Renal cortical epithelial cell (primary cell): ENCODE measurements around the gene MC1R. TPM values are rescaled to one million over a fixed set of nuclear protein-coding genes. Genes with fewer than 3 reads are reported as not detected.
A peak's percentile ranks its signal among the peaks of the same experiment; 100 is the strongest.
"Not testable (repeated sequence)": the region's sequence is repeated elsewhere in the genome, so short reads cannot be mapped to it uniquely, and the experiment has no call there.

Source experiments
- DNase-seq: peaks from one replicate; pipeline ENCODE4 v3.0.0-alpha.2; 2011; ENCODE audit warnings: low read depth
- total RNA-seq: library from RNA; depleted of rRNA; stranded (reverse); fragments of >200 nt; gene quantifications from 2 replicates; pipeline ENCODE4 v1.2.3, GENCODE V29; 2014

MC1R gene
- total RNA-seq, 1 donor from 2014 or later: 9.3 TPM

DNA sequence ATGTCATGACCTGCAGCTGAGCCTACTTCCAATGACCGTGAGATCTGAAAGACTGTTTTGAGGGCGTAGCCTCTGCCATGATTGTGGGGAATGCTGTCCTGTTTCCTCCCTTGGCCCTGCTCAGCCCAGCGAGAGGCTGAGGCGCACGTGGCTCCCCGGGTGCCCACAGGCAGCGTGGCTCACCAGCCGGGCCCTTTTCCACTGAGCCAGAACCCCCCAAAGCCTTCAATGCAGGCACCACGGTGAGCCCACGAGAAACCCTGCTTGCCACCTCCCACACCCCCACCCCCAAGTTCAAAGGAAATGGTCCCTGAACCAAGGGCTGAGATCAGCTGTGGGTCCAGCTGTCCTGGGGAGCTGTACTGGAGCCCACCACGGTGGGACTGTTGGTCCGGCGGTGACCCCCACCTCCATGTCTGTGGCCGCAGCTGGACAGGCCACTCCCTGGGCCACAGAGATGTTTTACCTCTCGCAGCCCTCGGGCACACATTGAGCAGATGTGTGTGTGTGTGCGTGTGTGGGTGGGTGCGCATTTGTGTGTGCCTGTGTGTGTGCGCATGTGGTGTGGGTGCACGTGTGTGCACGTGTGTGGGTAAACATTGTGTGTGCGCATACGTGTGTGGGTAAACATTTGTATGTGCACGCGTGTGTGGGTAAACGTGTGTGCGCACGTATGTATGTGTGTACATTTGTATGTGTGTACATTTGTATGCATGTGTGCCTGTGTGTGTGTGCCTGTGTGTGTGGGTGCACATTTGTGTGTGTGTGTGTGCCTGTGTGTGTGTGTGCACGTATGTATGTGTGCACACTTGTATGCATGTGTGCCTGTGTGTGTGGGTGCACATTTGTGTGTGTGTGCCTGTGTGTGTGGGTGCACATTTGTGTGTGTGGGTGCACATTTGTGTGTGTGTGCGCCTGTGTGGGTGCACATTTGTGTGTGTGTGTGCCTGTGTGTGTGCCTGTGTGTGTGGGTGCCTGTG lies 5.0 kb upstream of the MC1R start:
- DNase-seq: no peak

DNA sequence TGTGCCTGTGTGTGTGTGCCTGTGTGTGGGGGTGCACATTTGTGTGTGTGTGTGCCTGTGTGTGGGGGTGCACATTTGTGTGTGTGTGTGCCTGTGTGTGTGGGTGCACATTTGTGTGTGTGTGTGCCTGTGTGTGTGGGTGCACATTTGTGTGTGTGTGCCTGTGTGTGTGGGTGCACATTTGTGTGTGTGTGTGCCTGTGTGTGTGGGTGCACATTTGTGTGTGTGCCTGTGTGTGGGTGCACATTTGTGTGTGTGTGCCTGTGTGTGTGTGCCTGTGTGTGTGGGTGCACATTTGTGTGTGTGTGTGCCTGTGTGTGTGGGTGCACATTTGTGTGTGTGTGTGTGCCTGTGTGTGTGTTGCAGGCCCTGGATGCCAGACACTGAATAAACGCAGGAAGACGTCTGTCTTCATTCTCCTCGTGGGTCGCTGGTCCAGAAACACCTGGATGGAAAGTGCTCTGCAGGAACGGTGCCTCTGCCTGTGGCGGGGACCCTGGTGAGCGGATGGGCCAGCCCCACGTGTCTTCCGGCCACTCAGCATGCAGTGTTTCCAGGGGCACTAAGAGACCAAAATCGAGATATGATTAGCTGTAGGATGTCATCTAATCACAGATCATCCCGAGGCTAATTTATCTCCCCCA lies 3.9 kb upstream of the MC1R start:
- not testable (repeated sequence) for DNase-seq

DNA sequence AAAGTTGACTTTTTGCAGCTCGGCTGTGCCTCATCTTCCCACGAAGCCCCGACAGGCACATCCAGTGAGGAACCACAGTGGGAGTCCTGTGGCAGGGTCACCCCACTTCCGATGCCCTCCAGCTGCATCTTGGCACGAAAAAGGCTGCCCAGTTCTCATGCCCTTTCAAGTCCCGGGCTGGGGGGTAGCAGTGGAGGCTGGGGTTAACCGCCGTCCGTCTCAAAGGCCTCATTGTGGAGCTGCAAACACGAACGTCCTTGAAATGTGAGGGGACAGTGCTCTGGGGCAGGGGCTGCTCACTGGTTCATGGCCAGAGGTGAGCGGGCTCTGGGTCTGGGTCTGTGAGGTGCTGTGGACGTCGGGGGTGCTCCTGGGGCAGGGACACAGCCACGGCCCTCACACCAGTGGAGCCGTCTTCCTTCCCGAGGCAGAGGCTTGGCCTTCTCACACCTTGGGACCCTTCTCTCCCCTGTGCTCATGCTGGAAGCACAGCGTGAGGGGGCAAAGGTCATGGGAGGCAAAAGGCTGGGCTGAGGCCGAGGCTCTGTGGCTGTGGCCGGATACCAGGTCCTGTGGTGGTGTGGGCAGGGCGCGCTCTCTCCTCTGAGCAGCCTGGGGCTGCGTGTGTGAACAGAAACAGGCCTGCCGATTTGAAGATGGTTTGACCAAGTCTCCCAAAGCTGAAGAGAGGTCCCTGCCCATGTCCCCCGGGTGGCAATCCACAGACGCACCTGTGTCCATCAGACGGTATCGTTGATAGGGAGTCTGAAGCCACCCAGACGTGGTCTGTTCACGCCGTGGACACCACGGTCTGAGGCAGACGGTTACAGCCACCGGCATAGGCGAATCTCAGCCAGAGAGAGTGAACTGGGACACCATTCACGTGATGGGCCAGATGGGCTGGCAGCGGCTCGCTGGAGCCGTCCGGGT lies 3.1 kb upstream of the MC1R start:
- DNase-seq: no peak

DNA sequence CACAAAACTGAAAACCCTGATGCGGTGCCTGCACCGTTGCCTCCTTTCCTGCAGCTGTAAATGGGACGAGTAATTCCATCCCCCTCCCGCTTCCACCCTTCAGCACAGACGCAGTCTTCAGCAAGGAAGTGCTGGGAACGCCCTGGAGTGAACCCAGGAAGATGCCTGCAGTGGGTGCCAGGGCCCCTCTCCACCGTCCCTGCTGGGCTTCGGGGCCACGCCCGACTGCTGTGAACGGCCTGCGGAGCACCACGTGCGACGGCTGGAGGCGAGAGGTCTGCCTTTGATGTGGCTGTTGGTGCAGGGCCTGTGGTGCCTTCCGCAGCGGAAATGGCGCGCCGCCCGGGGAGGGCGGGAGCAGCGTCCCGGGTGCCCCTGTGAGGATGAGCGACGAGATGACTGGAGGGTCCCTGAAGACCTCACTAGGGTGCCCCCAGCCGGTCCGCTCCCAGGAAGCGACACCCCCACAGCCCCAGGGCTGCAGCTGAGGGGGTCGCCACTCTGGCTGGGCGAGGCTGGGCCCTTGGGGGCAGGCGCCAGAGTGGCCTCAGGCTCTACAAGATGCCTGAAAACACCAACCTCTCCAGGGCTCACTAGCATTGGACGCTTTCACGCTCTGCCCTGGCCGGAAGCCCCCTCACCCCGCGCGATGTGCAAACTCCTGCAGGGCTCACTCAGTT lies 749 bp upstream of the MC1R start:
- DNase-seq: peak; percentile 83

DNA sequence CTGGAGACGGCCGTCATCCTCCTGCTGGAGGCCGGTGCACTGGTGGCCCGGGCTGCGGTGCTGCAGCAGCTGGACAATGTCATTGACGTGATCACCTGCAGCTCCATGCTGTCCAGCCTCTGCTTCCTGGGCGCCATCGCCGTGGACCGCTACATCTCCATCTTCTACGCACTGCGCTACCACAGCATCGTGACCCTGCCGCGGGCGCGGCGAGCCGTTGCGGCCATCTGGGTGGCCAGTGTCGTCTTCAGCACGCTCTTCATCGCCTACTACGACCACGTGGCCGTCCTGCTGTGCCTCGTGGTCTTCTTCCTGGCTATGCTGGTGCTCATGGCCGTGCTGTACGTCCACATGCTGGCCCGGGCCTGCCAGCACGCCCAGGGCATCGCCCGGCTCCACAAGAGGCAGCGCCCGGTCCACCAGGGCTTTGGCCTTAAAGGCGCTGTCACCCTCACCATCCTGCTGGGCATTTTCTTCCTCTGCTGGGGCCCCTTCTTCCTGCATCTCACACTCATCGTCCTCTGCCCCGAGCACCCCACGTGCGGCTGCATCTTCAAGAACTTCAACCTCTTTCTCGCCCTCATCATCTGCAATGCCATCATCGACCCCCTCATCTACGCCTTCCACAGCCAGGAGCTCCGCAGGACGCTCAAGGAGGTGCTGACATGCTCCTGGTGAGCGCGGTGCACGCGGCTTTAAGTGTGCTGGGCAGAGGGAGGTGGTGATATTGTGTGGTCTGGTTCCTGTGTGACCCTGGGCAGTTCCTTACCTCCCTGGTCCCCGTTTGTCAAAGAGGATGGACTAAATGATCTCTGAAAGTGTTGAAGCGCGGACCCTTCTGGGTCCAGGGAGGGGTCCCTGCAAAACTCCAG lies 1.1 kb downstream of the MC1R start:
- DNase-seq: no peak

DNA sequence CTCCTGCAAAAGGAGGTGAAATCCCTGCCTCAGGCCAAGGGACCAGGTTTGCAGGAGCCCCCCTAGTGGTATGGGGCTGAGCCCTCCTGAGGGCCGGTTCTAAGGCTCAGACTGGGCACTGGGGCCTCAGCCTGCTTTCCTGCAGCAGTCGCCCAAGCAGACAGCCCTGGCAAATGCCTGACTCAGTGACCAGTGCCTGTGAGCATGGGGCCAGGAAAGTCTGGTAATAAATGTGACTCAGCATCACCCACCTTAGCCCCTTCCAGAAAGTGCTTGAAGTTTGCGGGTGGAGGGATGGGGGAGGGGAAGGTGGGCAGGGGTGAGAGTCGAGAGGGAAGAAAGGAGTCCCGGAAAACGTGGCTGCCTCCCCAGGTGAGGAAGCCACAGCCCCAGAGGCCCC lies 2.1 kb downstream of the MC1R start:
- peak; percentile 51 for DNase-seq

DNA sequence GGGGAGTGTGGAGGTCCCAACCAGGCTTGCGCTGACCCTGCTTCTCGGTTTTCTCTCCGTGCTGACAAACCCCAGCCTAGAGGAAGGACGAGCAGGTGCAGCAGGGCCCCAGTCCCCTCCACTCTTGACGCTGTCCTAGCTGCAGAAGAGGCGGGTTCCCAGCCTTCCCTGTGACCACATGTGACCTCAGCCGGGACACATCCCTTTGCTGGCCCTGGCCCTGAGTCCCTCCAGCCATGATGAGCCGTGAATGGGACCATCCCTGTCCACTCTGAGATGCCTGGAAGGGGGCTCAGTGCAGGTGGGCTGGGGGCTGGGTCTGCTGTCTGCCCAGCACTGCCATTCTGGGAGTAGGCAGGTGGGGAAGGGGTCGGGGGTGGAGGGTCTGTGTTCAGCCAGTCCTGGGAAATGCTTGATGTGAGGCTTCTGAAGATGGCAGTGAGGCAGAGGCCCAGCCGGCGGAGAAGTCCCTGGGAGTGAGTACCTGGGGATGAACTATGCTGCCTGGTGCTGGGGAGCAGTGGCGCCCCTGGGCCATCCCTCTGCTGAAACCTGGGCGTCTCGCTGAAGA lies 2.6 kb downstream of the MC1R start:
- no peak for DNase-seq

DNA sequence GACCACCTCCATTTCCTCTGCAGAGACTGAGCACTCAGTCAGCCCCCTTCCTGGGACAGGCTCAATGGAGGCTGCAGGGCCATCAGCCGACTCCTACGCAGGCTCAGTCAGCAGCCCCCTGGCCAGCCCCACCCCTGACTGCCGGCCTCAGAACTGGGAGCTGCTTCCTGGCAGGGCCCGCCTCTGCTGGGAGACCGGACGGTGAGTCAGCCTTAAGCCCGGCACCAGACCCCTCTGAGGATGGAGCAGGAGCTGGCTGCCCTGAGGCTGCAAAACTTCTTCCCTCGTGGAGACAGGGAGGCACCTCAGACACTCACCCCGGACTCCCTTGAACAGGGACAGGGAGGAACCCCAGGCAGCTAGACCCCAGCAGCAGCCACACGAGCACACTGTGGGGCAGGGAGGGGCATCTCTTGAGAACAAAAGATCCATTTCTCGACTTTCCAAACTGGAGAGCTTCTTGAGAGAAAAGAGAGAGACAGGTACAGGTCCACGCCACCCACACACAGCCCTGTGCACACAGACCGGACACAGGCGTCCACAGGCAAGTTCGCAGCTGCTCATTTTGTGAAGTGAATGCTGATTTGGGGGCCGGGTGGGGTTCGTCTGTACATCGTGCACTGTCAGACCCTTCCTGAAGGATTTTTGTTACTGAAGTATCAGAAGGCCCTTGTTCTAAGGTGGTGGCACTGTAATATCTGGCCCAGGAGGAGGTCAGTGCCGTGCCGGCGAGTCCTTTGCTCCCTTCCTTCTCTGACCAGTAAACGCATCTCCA lies 3.2 kb downstream of the MC1R start:
- peak; percentile 88 for DNase-seq

DNA sequence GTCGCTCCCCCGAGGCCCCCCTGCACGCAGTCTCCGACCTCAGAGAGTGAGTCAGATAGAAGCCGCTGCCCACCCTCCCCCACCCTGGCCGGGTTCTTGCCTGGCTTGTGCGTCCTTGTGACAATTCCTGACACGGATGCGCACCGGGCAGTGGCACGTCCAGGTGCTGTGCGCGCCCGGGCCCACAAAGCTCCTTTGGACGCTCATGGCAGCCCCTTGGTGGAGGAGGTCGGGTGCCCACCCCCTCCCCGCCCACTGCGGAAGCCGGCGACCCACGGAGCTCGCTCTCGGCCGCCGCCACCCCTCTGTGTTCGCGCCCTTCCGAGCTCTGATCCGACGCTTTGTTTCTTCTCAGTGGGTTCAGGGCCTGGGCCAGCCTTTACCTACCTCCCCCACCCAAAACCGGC lies 3.8 kb downstream of the MC1R start:
- DNase-seq: peak; percentile 82

DNA sequence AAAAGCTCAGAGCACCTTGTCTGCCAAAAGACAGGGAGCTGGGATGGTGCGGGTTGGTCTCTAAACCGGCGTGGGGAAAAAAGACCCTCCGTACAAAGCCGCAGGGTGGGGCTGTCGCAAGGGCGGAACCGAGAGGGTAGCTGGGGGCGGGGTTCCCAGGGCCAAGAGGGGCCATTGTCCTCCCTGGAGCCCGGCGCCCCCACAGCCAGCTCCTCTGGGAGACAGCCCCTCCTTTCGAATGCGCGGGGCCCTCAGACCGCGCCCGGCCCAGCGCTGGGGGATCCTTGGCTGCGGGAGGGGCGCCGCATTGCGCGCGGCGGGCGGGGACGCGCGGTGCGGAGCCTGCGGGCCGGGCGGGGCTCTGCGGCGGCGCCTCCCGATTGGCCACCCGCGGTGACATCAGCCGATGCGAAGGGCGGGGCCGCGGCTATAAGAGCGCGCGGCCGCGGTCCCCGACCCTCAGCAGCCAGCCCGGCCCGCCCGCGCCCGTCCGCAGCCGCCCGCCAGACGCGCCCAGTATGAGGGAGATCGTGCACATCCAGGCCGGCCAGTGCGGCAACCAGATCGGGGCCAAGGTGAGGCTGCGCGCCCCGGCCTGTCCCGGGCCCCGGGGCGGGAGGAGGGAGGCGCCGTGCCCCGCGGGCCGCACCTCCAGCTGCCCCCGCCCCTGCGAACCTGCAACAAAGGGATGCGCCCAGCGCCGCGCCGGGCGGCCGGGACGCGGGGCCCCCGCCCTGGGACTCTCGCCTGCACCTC lies 4.4 kb downstream of the MC1R start, which contains the start of gene TUBB3:
Gene TUBB3, plus strand, starts transcription at position 459 of the 756 bp plus-strand sequence. Its CDS starts 60 bp downstream, at position 519.
- DNase-seq: peak; percentile 32

DNA sequence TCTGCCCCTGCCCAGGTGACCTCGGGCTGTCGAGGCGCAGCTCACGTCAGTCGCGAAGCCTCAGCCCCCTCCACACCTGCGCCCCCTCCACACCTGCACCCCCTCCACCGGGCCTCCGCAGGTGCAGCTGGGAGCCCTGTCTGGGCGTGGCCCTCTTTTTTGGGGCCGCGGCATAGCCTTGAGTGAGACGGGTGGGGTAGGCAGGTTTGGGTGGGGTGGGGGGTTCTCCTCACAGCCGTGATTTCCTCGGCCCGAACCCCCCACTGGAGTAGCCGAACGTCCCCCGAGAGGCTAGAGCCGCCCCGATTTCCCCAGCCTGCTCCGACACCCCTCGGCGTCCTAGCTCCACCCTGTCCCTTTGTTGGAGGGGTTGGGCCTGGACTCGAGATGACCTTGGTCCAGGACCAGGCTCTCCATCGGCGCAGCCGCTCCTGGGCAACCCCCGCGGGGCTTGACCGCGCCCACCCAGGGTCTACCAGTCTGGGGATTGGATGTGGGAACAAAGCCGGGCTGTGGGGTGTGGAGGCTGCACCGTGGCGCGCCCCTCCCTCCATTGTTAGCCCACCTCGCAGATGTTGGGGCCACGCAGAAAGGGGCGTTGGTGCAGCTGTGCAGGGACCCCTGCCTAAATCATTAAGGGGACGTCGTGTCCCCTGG lies 5.1 kb downstream of the MC1R start:
- no peak for DNase-seq

DNA sequence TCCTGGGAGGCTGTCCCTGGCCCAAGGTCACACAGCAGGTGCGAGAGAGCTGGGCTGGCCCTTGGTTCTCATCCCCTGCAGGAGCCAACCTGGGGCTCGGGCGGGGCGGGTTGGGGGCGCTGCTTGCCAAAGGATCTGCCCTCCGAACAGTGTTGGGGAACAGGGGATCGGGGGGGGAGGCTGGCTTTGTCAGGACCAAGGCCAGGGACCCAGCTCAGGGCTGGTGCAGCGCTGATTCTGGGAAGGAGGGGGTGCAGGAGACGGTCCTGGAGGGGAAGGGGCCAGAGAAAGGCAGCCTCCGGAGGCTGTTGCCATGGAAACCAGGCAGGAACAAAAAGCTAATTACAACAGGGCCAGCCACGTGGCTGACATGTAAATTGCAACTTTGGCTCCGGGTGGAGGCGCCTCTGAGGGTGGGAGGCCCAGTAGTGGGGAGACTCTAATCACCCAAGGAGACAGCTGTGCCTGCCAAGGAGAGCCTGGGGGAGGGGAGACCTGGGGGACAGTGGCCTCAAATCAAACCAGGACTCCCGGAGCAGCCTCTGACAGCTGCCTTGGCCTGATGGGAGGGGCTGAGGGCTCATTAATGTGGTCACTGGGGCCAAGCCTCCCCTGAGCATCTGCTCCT lies 5.7 kb downstream of the MC1R start:
- DNase-seq: peak; percentile 19

DNA sequence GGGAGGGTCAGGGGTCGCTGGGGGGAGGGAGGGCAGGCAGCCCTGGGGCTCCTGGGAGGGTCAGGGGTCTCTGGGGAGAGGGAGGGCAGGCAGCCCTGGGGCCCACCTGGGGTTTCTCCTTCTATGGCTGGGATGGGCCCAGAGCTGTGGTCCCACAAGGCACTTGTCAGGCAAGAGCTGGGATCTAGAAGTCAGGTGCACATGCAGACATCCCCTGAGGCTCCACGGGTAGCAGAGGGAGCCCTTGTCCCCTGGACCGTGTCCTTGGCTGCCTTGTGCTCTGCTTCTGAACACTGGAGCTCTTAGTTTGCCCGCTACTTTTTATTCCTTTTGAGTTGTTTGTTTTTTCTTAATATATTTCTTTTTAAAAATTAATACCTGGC lies 6.3 kb downstream of the MC1R start:
- peak; percentile 34 for DNase-seq

DNA sequence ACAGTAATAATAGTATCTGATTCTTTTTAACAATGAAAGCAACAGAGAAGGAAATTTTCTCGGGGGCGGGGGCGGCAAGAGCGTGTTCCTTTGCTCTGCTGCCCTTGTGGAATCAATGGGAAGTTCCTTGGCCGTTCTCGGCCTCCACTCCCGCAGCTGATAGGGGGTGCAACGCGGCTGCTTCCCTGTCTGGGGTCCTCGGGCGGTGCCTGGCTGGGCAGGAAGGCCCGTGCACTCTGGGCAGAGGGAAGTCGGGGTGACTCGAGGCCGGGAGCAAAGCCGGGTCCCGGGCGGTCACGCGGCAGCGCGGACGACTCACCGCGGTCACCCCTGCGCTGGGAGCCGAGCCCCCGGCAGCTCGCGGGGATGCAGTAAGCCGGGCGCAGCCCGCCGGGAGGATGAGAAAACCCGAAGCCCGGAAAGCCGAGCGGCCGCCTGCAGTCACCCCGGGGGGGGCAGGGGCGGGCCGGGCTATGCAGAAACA lies 7.0 kb downstream of the MC1R start:
- DNase-seq: no peak

DNA sequence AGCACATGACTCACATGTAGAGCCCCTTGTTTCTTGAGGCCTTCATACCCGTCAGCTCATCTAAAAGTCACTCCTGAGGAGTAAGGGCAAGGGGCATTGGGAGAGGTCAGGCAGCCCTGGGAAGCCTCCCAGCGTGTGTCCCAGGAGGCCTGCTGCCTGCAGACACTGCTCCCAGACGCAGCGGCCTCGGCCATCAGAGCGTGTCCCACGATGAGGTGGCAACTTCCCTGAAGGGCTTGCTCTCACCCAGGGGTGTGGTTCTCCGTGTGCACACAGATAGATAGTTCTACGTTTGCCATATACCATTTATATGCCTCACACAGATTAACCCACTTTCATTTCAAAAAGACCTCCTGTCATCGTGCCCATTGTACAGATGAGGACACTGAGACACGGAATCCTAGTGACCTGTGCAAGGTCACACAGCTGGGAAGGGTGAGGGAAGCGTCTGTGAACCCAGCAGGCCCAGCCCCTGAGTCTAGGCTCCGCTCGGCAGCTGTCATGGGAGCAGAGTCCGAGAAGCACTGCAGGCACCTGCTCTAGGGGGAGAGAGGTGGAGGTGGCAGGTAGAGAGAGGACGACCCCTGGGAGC lies 12.7 kb downstream of the MC1R start:
- DNase-seq: no peak

DNA sequence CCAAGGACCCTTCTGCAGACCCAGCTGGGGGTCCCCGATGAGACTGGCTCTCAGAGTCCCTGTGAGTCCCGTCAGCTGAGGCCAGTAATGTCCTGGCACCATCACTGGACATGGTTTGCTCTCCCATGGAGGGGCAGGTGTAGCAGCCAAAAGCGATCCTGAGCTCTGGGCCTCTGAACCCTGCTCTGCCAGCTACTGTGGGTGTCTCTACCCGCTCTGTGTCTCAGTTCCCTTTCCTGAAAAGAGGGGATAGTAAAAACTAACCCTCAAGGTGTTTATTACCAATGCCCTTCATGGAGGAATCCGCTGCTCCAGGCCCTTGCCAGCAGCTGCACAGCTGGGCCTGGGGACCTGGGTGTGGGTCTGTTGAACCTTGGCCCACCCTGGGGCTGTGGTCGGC lies 13.3 kb downstream of the MC1R start:
- DNase-seq: no peak

DNA sequence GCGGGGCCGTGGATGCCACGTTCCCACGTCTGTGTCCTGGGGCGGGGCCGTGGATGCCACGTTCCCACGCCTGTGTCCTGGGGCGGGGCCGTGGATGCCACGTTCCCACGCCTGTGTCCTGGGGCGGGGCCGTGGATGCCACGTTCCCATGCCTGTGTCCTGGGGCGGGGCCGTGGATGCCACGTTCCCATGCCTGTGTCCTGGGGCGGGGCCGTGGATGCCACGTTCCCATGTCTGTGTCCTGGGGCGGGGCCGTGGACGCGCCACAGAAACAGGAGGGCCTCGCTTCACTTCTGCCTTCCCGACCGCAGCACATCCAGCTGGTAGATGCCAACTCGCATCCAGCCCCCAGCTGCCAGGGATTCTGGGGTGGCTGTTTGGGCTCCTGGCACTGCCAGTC lies 15.4 kb downstream of the MC1R start:
- not testable (repeated sequence) for DNase-seq
